Fibroblast of lung (primary cell): ENCODE results near the gene UQCR11. TPM values are rescaled to one million over a fixed set of nuclear protein-coding genes. Genes with fewer than 3 reads are reported as not detected.

Experiments
- DNase-seq, 2 donors: peaks; one replicate each; pipeline versions ENCODE4 v3.0.0 to v3.0.0-alpha.2; 2010; ENCODE audit warnings: low read depth in 2 of 2
- H2AFZ ChIP-seq: 2 replicates; pipeline ENCODE4 v1.5.1; 2012; ENCODE audit warnings: low read length, control low read depth, inconsistent platforms
- H3K27ac ChIP-seq: 2 replicates; pipeline ENCODE4 v1.5.1; 2011; ENCODE audit warnings: low read length, control low read depth; ENCODE audit not compliant: insufficient read depth
- H3K27me3 ChIP-seq: 2 replicates; pipeline ENCODE4 v1.5.1; 2011; ENCODE audit warnings: mild to moderate bottlenecking, low read length; ENCODE audit not compliant: control insufficient read depth, insufficient read depth
- H3K36me3 ChIP-seq: 2 replicates; pipeline ENCODE4 v1.5.1; 2011; ENCODE audit warnings: low read length; ENCODE audit not compliant: control insufficient read depth, insufficient read depth
- H3K4me1 ChIP-seq: 2 replicates; pipeline ENCODE4 v1.5.1; 2011; ENCODE audit warnings: low read length; ENCODE audit not compliant: control insufficient read depth, insufficient read depth; ENCODE audit errors: extremely low read depth
- H3K4me2 ChIP-seq: 2 replicates; pipeline ENCODE4 v1.5.1; 2011; ENCODE audit warnings: low read length, control low read depth; ENCODE audit not compliant: insufficient read depth; ENCODE audit errors: extremely low read depth
- H3K4me3 ChIP-seq, 4 experiments: fragments of 200-600 bp in 1 of 4; sonication (generic) in 1 of 4; replicated peaks in 1 of 4; 2 replicates each; pipeline ENCODE4 v1.5.1; 2011 to 2016; ENCODE audit warnings: low read length in 4 of 4, low read depth in 3 of 4, mild to moderate bottlenecking in 3 of 4, control low read depth in 2 of 4, inconsistent platforms in 1 of 4, mixed read lengths in 1 of 4; ENCODE audit not compliant: insufficient read depth in 1 of 4; ENCODE audit errors: control extremely low read depth in 1 of 4
- H3K79me2 ChIP-seq: 2 replicates; pipeline ENCODE4 v1.5.1; 2012; ENCODE audit warnings: mild to moderate bottlenecking, low read length, inconsistent platforms; ENCODE audit not compliant: control insufficient read depth, insufficient read depth
- H3K9ac ChIP-seq: 2 replicates; pipeline ENCODE4 v1.5.1; 2011; ENCODE audit warnings: mild to moderate bottlenecking, low read length, control low read depth; ENCODE audit not compliant: insufficient read depth
- H3K9me3 ChIP-seq: 2 replicates; pipeline ENCODE4 v1.5.1; 2012; ENCODE audit warnings: low read depth, low read length; ENCODE audit not compliant: control insufficient read depth, insufficient read depth
- H4K20me1 ChIP-seq: 2 replicates; pipeline ENCODE4 v1.5.1; 2011; ENCODE audit warnings: low read length; ENCODE audit not compliant: control insufficient read depth, insufficient read depth; ENCODE audit errors: extremely low read depth
- CTCF ChIP-seq, 2 donors: IDR thresholded peaks in 1 of 2; conservative IDR thresholded peaks in 1 of 2; 1 replicate in 1 of 2; 2 replicates in 1 of 2; pipeline ENCODE4 v1.5.1; 2011 to 2012; ENCODE audit warnings: low read length in 2 of 2, control low read depth in 1 of 2, inconsistent platforms in 1 of 2, low read depth in 1 of 2, mild to moderate bottlenecking in 1 of 2
- EZH2 ChIP-seq: IDR thresholded peaks from 2 replicates; pipeline ENCODE4 v1.5.1; 2012; ENCODE audit warnings: low read length, control low read depth, mild to moderate bottlenecking; ENCODE audit errors: missing control alignments
- polyA plus RNA-seq, 2 donors: library from polyadenylated mRNA; depleted of rRNA in 1 of 2; stranded (reverse) in 1 of 2; unstranded in 1 of 2; fragments of >200 nt; gene quantifications; 2 replicates each; pipeline ENCODE4 v1.2.1, GENCODE V29; 2011 to 2012; ENCODE audit warnings: missing spikeins in 1 of 2
- total RNA-seq: library from RNA; depleted of rRNA; stranded (reverse); fragments of >200 nt; gene quantifications from 2 replicates; pipeline ENCODE4 v1.2.1, GENCODE V29; 2014

UQCR11 gene
- total and polyA plus RNA-seq, 2 donors (not counting 1 experiment from before 2014, with no cell fraction given) = 89.2 to 101 TPM

GRCh38 chr19:1615156-1615765 lies 10.0 kb upstream of the UQCR11 start:
- TF ChIP-seq CTCF (conservative IDR thresholded peaks at IDR 0.05 in 1 of 2, IDR thresholded peaks at IDR 0.05 in 1 of 2; ENCODE audit: low read depth in 1 of 2, low read length in 2 of 2) (no peak), EZH2 (no peak)
- no peaks in the 10 kb centered on the region for H3K27me3 ChIP-seq
- H4K20me1 ChIP-seq = no peaks in the 10 kb centered on the region
- H2AFZ ChIP-seq = no peak overlapping the region
- no peak overlapping the region for H3K9ac ChIP-seq
- H3K4me1 ChIP-seq = no peaks in the 10 kb centered on the region
- no peak overlapping the region for H3K4me2 ChIP-seq
- no peak overlapping the region for H3K4me3 ChIP-seq
- no peaks in the 10 kb centered on the region for H3K79me2 ChIP-seq
- H3K9me3 ChIP-seq = no peaks in the 10 kb centered on the region
- peaks cover 45% of the 10 kb centered on the region for H3K36me3 ChIP-seq
- DNase-seq = no peak
- H3K27ac ChIP-seq = no peak overlapping the region

- H3K79me2 ChIP-seq = no peaks in the 10 kb centered on the region
- H3K27me3 ChIP-seq = no peaks in the 10 kb centered on the region
- peaks cover 45% of the 10 kb centered on the region for H3K36me3 ChIP-seq
- no peak overlapping the region for H2AFZ ChIP-seq
- DNase-seq = no peak
- H3K27ac ChIP-seq = no peak overlapping the region
- no peaks in the 10 kb centered on the region for H3K4me1 ChIP-seq
- no peak overlapping the region for H3K9ac ChIP-seq
- no peak for TF ChIP-seq CTCF (conservative IDR thresholded peaks at IDR 0.05 in 1 of 2, IDR thresholded peaks at IDR 0.05 in 1 of 2; ENCODE audit: low read depth in 1 of 2, low read length in 2 of 2)
- TF ChIP-seq EZH2 = no peak
- H4K20me1 ChIP-seq = no peaks in the 10 kb centered on the region
- H3K4me3 ChIP-seq = no peak overlapping the region
- no peaks in the 10 kb centered on the region for H3K9me3 ChIP-seq
- no peak overlapping the region for H3K4me2 ChIP-seq
Observed at GRCh38 chr19:1613808-1614570, 8.7 kb upstream of the UQCR11 start.

- Histone ChIP-seq H4K20me1 (no peaks in the 10 kb centered on the region), H3K79me2 (no peaks in the 10 kb centered on the region), H3K27ac (no peak overlapping the region), H3K9ac (no peak overlapping the region), H3K9me3 (no peaks in the 10 kb centered on the region), H3K4me2 (no peak overlapping the region), H3K36me3 (peaks cover 40% of the 10 kb centered on the region), H3K27me3 (no peaks in the 10 kb centered on the region), H2AFZ (no peak overlapping the region), H3K4me1 (no peaks in the 10 kb centered on the region), H3K4me3 (no peak overlapping the region)
- DNase-seq = no peak
- no peak for TF ChIP-seq EZH2
Observed at GRCh38 chr19:1613146-1613545, 7.9 kb upstream of the UQCR11 start.
